OCI-LY3 (cell line): ENCODE results near the gene DNAJC22.

Experiments used
- H2AFZ ChIP-seq: fragments of 200-600, 300-600 bp; shearing (Covaris generic); 2 replicates; pipeline ENCODE4 v1.6.0; 2014; ENCODE audit warnings: antibody characterized with exemption, low read depth, low read length
- H3K27ac ChIP-seq: fragments of 200-600, 300-600 bp; sonication (generic); 2 replicates; pipeline ENCODE4 v1.5.1; 2014; ENCODE audit warnings: mild to moderate bottlenecking, low read length, moderate library complexity, mixed read lengths
- H3K27me3 ChIP-seq: fragments of 200-600, 300-600 bp; sonication (generic); 2 replicates; pipeline ENCODE4 v1.6.1; 2014; ENCODE audit warnings: low read depth, low read length, mixed read lengths
- H3K36me3 ChIP-seq: fragments of 200-600, 300-600 bp; sonication (generic); replicated peaks from 2 replicates; pipeline ENCODE3; 2014; ENCODE audit warnings: low read depth, low read length, mixed read lengths
- H3K4me1 ChIP-seq: fragments of 300-600, 200-600 bp; sonication (generic); 2 replicates; pipeline ENCODE4 v1.6.1; 2014; ENCODE audit warnings: low read length, mixed read lengths
- H3K4me2 ChIP-seq: fragments of 200-600, 300-600 bp; sonication (generic); 2 replicates; pipeline ENCODE4 v1.6.1; 2014; ENCODE audit warnings: low read length, mixed read lengths
- H3K4me3 ChIP-seq: fragments of 300-600, 200-600 bp; sonication (generic); 2 replicates; pipeline ENCODE4 v1.5.1; 2014; ENCODE audit warnings: antibody characterized with exemption, mild to moderate bottlenecking, low read length, moderate library complexity
- H3K79me2 ChIP-seq: fragments of 300-600, 200-600 bp; shearing (Covaris generic); 2 replicates; pipeline ENCODE4 v1.6.1; 2014; ENCODE audit warnings: mild to moderate bottlenecking, low read length, mixed read lengths
- H3K9ac ChIP-seq: fragments of 300-600, 200-600 bp; shearing (Covaris generic); 2 replicates; pipeline ENCODE4 v1.6.0; 2014; ENCODE audit warnings: mild to moderate bottlenecking, low read length, moderate library complexity
- H3K9me3 ChIP-seq: fragments of 200-600, 300-600 bp; shearing (Covaris generic); 2 replicates; pipeline ENCODE4 v1.6.1; 2014; ENCODE audit warnings: low read length, mixed read lengths; ENCODE audit not compliant: insufficient read depth
- H4K20me1 ChIP-seq: fragments of 200-600, 300-600 bp; sonication (generic); 2 replicates; pipeline ENCODE4 v1.6.1; 2016; ENCODE audit warnings: low read length, mixed read lengths; ENCODE audit not compliant: insufficient read depth
- CTCF ChIP-seq: fragments of 200-600, 300-600 bp; sonication (generic); IDR thresholded peaks from 2 replicates; pipeline ENCODE4 v1.5.1; 2014; ENCODE audit warnings: antibody characterized with exemption, low read length, low read depth
- EZH2phosphoT487 ChIP-seq: fragments of 200-600 bp; shearing (Covaris generic); IDR thresholded peaks from 2 replicates; pipeline ENCODE4 v1.6.1; 2018; ENCODE audit warnings: antibody characterized with exemption, mixed run types, low read depth

Gene DNAJC22

GRCh38 chr12:49367381-49368239 lies 20.9 kb downstream of the DNAJC22 start, which contains the start of gene SPATS2:
Gene SPATS2 (plus strand): TSS chr12:49367462. CDS start chr12:49461013, 93,551 bp downstream.
- Histone ChIP-seq H3K27ac (peak within 1 kb of the TSS; percentile 83), H3K9ac (peak within 1 kb of the TSS; percentile 96), H3K36me3 (no peaks in the 10 kb centered on the region), H3K4me1 (peaks cover 28% of the 10 kb centered on the region), H4K20me1 (peaks cover 22% of the 10 kb centered on the region; the same call in 1 of the 2 replicates), H3K4me2 (peak within 1 kb of the TSS; percentile 91), H2AFZ (peak within 1 kb of the TSS; percentile 83), H3K4me3 (peak within 1 kb of the TSS; percentile 87), H3K79me2 (peaks cover 53% of the 10 kb centered on the region), H3K9me3 (no peaks in the 10 kb centered on the region), H3K27me3 (no peaks in the 10 kb centered on the region)
- no peak for TF ChIP-seq EZH2phosphoT487
- no peak for TF ChIP-seq CTCF

GRCh38 chr12:49368240-49368600 lies 21.5 kb downstream of the DNAJC22 start:
- Histone ChIP-seq H3K27me3 (no peaks in the 10 kb centered on the region), H3K36me3 (no peaks in the 10 kb centered on the region), H3K9ac (peak overlapping the region; percentile 96), H3K9me3 (no peaks in the 10 kb centered on the region), H3K79me2 (peaks cover 57% of the 10 kb centered on the region), H3K4me2 (peak overlapping the region; percentile 91), H3K27ac (peak overlapping the region; percentile 8; the same call in 1 of the 2 replicates), H3K4me3 (peak overlapping the region; percentile 87), H3K4me1 (peaks cover 28% of the 10 kb centered on the region), H4K20me1 (peaks cover 22% of the 10 kb centered on the region; the same call in 1 of the 2 replicates), H2AFZ (no peak overlapping the region)
- no peak for TF ChIP-seq CTCF
- no peak for TF ChIP-seq EZH2phosphoT487

GRCh38 chr12:49369411-49370145 lies 22.9 kb downstream of the DNAJC22 start:
- H3K9ac ChIP-seq: no peak overlapping the region
- no peaks in the 10 kb centered on the region for H3K9me3 ChIP-seq
- H3K4me2 ChIP-seq: peak overlapping the region; percentile 91
- no peaks in the 10 kb centered on the region for H3K27me3 ChIP-seq
- H3K4me1 ChIP-seq: peaks cover 28% of the 10 kb centered on the region
- no peak overlapping the region for H2AFZ ChIP-seq
- peak overlapping the region; percentile 17 for H3K27ac ChIP-seq
- H4K20me1 ChIP-seq: peaks cover 22% of the 10 kb centered on the region; the same call in 1 of the 2 replicates
- TF ChIP-seq CTCF (no peak; the same call in 1 of the 2 replicates), EZH2phosphoT487 (no peak)
- H3K79me2 ChIP-seq: peaks cover 67% of the 10 kb centered on the region
- no peaks in the 10 kb centered on the region for H3K36me3 ChIP-seq
- peak overlapping the region; percentile 87 for H3K4me3 ChIP-seq

GRCh38 chr12:49370539-49370938 lies 23.9 kb downstream of the DNAJC22 start:
- no peaks in the 10 kb centered on the region for H3K36me3 ChIP-seq
- TF ChIP-seq EZH2phosphoT487 (no peak), CTCF (no peak)
- H3K4me2 ChIP-seq: no peak overlapping the region
- peaks cover 26% of the 10 kb centered on the region for H4K20me1 ChIP-seq
- H3K4me3 ChIP-seq: no peak overlapping the region
- no peak overlapping the region for H3K9ac ChIP-seq
- H3K27ac ChIP-seq: no peak overlapping the region
- H3K27me3 ChIP-seq: no peaks in the 10 kb centered on the region
- peaks cover 69% of the 10 kb centered on the region for H3K79me2 ChIP-seq
- no peak overlapping the region for H2AFZ ChIP-seq
- no peaks in the 10 kb centered on the region for H3K9me3 ChIP-seq
- peaks cover 28% of the 10 kb centered on the region for H3K4me1 ChIP-seq
